Calu3 (cell line): Measurements from ENCODE around the gene E4F1. TPM values are rescaled to one million over a fixed set of nuclear protein-coding genes. Genes with fewer than 3 reads are reported as not detected.

Experiments used
- BruUV-seq: library from RNA; stranded (reverse); fragments of 400-500 nt; replicated peaks from 2 replicates; lab custom pipeline; 2021; lab: Mats Ljungman, UMichigan
- CTCF ChIA-PET: fragments of 300-600 bp; sonication (Branson Sonifier 250); formaldehyde crosslinking; loops from one replicate; lab custom pipeline; 2022; ENCODE audit warnings: antibody characterized with exemption; lab: Charles Lee
- DNase-seq: peaks from one replicate; pipeline ENCODE4 v3.0.0; 2022
- H3K27ac Mint-ChIP-seq: one replicate; pipeline ENCODE4 v1.8.0; 2022; ENCODE audit warnings: mixed read lengths; ENCODE audit not compliant: unreplicated experiment
- H3K27me3 Mint-ChIP-seq: one replicate; pipeline ENCODE4 v1.8.0; 2022; ENCODE audit warnings: mixed read lengths; ENCODE audit not compliant: unreplicated experiment
- H3K36me3 Mint-ChIP-seq: one replicate; pipeline ENCODE4 v1.8.0; 2022; ENCODE audit warnings: mild to moderate bottlenecking, moderate library complexity, mixed read lengths; ENCODE audit not compliant: insufficient read depth, unreplicated experiment
- H3K4me1 Mint-ChIP-seq: one replicate; pipeline ENCODE4 v1.8.0; 2022; ENCODE audit warnings: mild to moderate bottlenecking, low read depth, mixed read lengths; ENCODE audit not compliant: unreplicated experiment
- H3K4me3 Mint-ChIP-seq: one replicate; pipeline ENCODE4 v1.8.0; 2022; ENCODE audit warnings: mild to moderate bottlenecking, low read depth, moderate library complexity, mixed read lengths; ENCODE audit not compliant: unreplicated experiment
- H3K9me3 Mint-ChIP-seq: one replicate; pipeline ENCODE4 v1.8.0; 2022; ENCODE audit warnings: low read depth, mixed read lengths; ENCODE audit not compliant: unreplicated experiment
- CTCF ChIP-seq: fragments of 200-600 bp; IDR thresholded peaks from one replicate; pipeline ENCODE4 v1.8.0; 2022; ENCODE audit warnings: antibody characterized with exemption; ENCODE audit not compliant: unreplicated experiment
- intact Hi-C: fragments of 100-400 bp; cut with micrococcal nuclease; formaldehyde crosslinking; loops from one replicate; pipeline ENCODE4 v1.10.0; 2022; ENCODE audit not compliant: unreplicated experiment
- total RNA-seq: library from RNA; stranded (reverse); gene quantifications from 2 replicates; pipeline ENCODE4 v1.2.3, GENCODE V29; 2022

The E4F1 gene
- total RNA-seq, 1 experiment from 2014 or later, result 35.4 TPM

- H3K4me1 Mint-ChIP-seq, result no peaks in the 10 kb centered on the region
Observed at GRCh38 chr16:2175454-2175853, 47.9 kb upstream of the E4F1 start.

GRCh38 chr16:2176047-2176446, 47.3 kb upstream of the E4F1 start:
- Mint-ChIP-seq H3K4me1 (no peaks in the 10 kb centered on the region), H3K4me3 (no peak overlapping the region), H3K27me3 (no peaks in the 10 kb centered on the region), H3K9me3 (no peaks in the 10 kb centered on the region), H3K36me3 (peaks cover 68% of the 10 kb centered on the region), H3K27ac (no peak overlapping the region)
- CTCF ChIA-PET, result no interaction called here
- BruUV-seq, result no TSS peak
- TF ChIP-seq CTCF, result no peak
- DNase-seq, result no peak
- intact Hi-C loops, result no loop called here

More at GRCh38 chr16:2175454-2175853, 47.9 kb upstream of the E4F1 start:
- DNase-seq, result no peak
- Mint-ChIP-seq H3K36me3 (peaks cover 72% of the 10 kb centered on the region), H3K4me3 (no peak overlapping the region), H3K9me3 (no peaks in the 10 kb centered on the region), H3K27ac (no peak overlapping the region), H3K27me3 (no peaks in the 10 kb centered on the region)
- intact Hi-C loops, result no loop called here
- no peak for TF ChIP-seq CTCF
- CTCF ChIA-PET, result no interaction called here
- BruUV-seq, result no TSS peak

GRCh38 chr16:2177101-2177500, 46.3 kb upstream of the E4F1 start:
- no peak for DNase-seq
- H3K4me1 Mint-ChIP-seq, result no peaks in the 10 kb centered on the region
- H3K27ac Mint-ChIP-seq, result no peak overlapping the region
- H3K4me3 Mint-ChIP-seq, result no peak overlapping the region
- no peaks in the 10 kb centered on the region for H3K9me3 Mint-ChIP-seq
- BruUV-seq, result no TSS peak
- intact Hi-C loops, result no loop called here
- TF ChIP-seq CTCF, result no peak
- H3K36me3 Mint-ChIP-seq, result peaks cover 69% of the 10 kb centered on the region
- CTCF ChIA-PET, result interaction anchor here (0.7 to 0.9 kb wide), 2 partner anchors 14 to 1080 kb away, joined by 3 to 6 read pairs; no protein-coding TSS in a partner anchor
- H3K27me3 Mint-ChIP-seq, result no peaks in the 10 kb centered on the region

- DNase-seq, result no peak
- Mint-ChIP-seq H3K9me3 (no peaks in the 10 kb centered on the region), H3K27ac (no peak overlapping the region), H3K4me1 (no peaks in the 10 kb centered on the region), H3K36me3 (peaks cover 74% of the 10 kb centered on the region), H3K4me3 (no peak overlapping the region), H3K27me3 (no peaks in the 10 kb centered on the region)
- TF ChIP-seq CTCF, result no peak
- intact Hi-C loops, result no loop called here
- CTCF ChIA-PET, result interaction anchor here (0.9 kb wide), 1 partner anchor 14 kb away, joined by 3 read pairs; no protein-coding TSS in a partner anchor
- BruUV-seq, result TSS peak; percentile 87
Observed at GRCh38 chr16:2177561-2177960, 45.8 kb upstream of the E4F1 start.
